Forelimb muscle (tissue), 1 donor: ENCODE results near the gene GAS7. TPM values are rescaled to one million over a fixed set of nuclear protein-coding genes. Genes with fewer than 3 reads are reported as not detected.
"Not testable (repeated sequence)": the region's sequence is repeated elsewhere in the genome, so short reads cannot be mapped to it uniquely, and the experiment has no call there.

Source experiments
- DNase-seq: peaks from one replicate; pipeline ENCODE4 v3.0.0-alpha.2; 2013; ENCODE audit warnings: low read depth
- polyA plus RNA-seq: library from polyadenylated mRNA; unstranded; fragments of 120-200 nt; gene quantifications from one replicate; pipeline ENCODE4 v1.2.1, GENCODE V29; 2013; ENCODE audit not compliant: insufficient read length

GAS7 gene
- polyA plus RNA-seq, 1 donor: 57.9 TPM

GRCh38 chr17:9943343-9943742 lies 255.1 kb downstream of the GAS7 start:
- no peak for DNase-seq

- DNase-seq: no peak
These were observed 255.5 kb downstream of the GAS7 start for GRCh38 chr17:9942885-9943284.

- DNase-seq: no peak
These were observed 257.1 kb downstream of the GAS7 start for GRCh38 chr17:9941305-9941704.

DNA sequence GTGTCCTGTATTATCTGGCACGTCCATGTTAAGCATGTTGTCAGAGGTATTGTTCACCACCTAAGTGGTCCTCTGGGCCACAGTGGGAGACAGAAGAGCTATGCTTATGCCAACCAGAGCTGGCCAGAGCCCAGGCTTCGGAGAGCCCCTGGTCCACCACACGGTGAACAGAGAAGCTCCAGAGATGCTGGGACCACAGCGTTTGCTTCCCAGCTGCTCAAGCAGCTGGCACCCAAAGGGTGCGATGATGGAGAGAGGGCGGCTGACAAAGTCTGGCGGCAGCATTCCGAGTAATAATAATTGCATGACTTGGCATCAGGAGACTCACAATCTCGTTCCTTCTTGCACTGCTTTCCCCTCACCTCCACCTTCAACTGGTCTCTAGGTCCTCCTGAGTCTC lies 257.6 kb downstream of the GAS7 start:
- no peak for DNase-seq

- DNase-seq: no peak
These were observed 259.6 kb downstream of the GAS7 start for GRCh38 chr17:9938764-9939163.

DNA sequence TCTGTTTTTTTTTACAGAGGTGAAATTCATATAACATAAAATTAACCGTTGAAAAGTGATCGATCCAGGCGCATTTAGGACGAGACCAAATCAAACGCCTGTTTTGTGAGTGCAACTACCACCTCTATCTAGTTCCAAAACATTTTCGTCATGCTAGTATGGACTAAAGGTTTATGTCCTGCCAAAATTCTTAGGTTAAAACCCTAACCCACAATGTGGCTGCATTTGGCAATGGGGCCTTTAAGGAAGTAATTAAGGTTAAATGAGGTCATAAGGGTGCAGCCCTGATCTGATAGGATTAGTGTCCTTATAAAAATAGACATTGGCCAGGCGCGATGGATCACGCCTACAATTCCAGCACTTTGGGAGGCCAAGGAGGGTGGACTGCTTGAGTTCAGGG lies 260.5 kb downstream of the GAS7 start:
- no peak for DNase-seq

DNA sequence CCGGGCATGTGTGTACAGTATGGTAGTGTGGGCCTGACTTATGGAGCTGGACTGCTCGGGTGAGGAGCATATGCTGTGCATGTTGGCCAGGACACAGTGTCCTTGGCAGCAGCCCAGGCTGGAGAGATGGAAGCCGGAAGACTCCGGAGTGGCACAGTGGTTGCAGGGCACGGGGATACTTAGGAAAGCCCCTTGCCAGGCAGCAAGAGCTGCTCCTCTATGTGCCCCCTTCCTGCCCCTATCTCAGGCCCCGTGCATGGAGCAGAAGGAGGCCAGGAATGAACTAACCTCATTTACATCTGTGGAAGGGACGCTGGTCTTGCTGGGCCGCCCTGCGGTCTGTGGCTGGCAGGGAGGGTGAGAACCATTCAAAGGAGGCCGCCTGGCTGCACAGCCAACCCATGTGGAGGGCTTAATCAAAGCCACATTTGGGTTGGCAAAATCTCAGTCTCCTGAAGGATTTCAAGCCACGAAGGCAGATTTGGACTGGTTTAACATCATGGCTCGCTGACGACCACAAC lies 261.1 kb downstream of the GAS7 start:
- no peak for DNase-seq

DNA sequence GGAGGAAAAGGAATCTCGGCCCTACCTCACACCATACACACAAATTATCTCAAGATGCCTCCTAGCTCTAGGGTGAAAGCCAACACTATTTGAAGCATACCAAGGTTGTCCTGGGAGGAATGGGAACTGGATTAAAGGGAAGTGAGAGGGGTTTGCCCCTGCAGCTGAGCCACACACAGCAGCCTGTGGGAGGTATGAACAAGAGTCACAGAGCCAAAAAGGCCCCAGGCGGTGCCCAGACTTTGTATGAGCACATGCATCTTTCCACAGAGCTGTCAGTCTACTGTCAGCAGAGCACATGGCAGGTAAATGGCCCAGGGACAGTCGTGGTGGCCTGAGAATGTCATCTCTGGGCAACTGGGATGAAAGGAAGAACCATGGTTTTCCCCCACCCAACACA lies 262.3 kb downstream of the GAS7 start:
- no peak for DNase-seq

DNA sequence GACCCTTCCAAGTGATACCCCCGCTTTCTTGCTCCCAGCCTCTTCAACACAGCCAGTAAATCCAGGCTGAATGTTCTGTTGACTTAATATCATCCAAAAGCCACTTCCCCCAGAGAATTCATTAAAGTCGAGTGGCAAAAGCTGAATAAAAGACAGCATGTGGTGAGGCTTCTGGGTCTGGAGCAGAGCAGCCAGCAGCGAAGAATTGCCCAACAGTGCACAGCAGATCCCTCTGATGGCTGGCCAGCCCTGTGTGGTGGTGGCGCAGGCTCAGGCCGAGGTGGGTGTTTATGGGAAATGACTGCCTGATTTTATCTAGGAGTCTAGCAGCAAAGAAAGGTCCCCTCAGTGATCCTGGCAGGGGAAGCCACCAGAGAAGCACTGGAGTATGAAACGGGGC lies 263.0 kb downstream of the GAS7 start:
- no peak for DNase-seq

DNA sequence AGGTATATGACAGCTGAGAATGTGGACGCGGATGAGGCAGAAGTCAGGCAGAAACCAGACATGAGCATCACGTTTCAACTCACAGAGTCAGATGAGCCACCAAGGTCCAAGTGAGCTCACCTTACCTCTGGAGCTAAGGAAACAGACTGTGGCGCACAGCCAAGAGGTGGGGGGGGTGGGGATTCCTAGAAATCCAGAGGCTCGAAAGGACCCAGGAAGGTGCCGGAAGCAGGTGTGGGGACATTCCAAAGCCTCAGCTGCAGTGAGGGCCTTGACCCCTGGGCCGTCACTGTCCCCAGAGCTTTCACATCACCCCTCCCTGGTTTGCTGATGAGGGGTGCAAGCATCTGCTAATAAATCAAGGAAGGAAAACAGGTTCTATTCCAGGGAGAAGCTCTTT lies 264.1 kb downstream of the GAS7 start:
- DNase-seq: no peak

DNA sequence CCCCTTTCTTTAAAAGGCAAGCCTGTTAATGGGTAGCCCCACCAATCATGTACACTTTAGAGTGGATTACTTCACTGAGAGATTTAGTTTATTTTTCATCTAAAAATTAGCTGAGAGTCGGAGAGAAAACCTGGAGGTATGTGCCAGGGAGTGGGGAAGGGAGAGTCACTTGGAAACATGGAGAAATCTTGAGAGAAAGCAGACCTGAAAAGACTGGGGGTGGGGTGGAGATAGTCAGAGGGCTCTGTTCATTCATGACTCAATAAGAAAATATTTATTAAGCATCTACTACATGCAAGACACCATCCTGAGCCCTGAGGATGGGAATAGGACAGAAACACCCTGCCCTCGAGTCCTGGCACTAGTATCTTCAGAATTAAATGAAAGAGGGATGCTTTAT lies 265.9 kb downstream of the GAS7 start:
- no peak for DNase-seq

- no peak for DNase-seq
These were observed 267.2 kb downstream of the GAS7 start for GRCh38 chr17:9931144-9931741.

DNA sequence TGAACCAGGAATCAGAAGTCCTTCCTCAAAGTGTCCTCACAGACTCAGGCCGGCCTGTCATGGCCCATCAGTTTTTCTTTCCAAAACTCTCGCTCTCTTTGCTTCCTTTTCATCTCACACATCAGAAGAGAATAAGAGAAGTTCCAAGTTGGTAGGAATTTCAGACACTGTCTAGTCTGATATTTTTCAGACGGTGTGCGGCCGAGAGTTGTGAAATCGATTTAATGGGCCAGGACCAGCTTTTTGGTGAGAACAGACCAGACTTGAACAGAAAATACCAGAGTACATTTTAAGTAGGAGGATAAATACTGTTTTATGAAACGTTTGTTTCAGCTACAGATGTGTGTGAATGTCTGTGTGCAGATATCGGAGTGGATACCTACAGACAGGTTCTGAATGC lies 268.5 kb downstream of the GAS7 start:
- no peak for DNase-seq

GRCh38 chr17:9928601-9929333 lies 269.6 kb downstream of the GAS7 start:
- DNase-seq: peak; percentile 81

DNA sequence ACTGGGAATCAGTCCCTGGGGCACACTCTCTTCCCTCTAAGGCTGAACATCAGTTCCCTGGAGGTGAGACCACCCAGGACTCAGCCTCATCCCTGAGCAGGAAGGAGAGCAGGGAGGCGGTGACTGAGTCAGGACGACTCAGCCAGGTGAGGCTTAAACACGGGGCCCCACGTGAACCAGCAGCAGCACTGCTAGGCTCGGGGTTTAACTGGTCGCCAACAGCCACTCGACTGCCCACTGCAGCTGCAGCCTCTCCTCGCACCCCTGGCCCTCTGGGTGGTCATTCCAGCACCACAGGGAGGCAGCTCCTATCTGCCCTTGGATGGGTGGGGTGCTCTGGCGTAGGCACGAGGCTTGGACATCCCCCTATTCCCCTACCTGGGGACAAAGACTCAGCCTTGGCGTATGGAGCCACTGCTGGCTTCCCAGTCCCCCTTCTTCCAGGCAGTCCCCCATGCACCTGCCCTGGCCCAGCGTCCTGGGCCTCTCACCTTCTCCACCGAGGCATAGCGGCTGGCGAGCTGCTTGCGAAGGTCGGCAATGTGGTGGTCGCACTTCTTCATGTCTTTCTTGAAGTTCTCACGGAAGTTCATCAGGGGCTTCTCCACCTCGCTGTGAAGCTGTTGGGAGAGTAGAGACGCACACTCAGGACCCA lies 272.1 kb downstream of the GAS7 start:
- no peak for DNase-seq

DNA sequence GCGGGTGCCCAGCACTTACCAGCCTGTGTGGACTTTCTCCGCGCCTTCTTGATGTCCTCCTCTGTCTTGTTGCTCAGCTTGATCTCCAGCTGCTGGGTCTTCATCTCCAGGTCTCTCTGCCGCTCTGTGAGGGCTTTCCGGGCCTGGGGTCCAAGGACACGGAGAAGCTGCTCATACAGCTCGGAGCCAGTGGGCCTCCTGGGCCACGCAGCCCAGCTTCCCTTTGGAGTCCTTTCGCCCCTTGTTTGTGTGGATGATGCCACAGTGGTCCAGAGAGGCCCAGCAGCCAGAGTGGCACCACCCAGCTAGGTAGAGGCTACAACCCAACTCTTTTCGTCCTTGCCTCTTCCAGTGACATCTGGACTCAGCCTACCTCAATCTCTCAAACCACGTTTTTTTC lies 272.9 kb downstream of the GAS7 start:
- no peak for DNase-seq

- no peak for DNase-seq
These were observed 273.6 kb downstream of the GAS7 start for GRCh38 chr17:9924735-9925191.

GRCh38 chr17:9922012-9922848 lies 276.2 kb downstream of the GAS7 start:
- no peak for DNase-seq

DNA sequence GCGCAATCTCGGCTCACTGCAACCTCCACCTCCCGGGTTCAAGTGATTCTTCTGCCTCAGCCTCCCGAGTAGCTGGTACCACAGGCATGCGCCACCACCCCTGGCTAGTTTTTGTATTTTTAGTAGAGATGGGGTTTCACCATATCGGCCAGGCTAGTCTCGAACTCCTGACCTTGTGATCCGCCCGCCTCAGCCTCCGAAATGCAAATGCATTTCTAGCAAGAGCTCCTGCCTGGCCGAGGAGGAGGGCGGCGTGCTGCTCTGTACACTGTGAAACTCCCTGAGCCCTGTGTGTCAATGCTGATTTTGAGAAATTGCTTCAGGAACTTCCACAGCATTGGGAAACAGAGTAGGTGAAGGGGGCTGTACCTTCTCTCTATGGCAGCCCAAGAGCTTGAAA lies 277.2 kb downstream of the GAS7 start:
- DNase-seq: not testable (repeated sequence)

- DNase-seq: no peak
These were observed 279.5 kb downstream of the GAS7 start for GRCh38 chr17:9918804-9919352.

- no peak for DNase-seq
These were observed 280.1 kb downstream of the GAS7 start for GRCh38 chr17:9918352-9918751.

DNA sequence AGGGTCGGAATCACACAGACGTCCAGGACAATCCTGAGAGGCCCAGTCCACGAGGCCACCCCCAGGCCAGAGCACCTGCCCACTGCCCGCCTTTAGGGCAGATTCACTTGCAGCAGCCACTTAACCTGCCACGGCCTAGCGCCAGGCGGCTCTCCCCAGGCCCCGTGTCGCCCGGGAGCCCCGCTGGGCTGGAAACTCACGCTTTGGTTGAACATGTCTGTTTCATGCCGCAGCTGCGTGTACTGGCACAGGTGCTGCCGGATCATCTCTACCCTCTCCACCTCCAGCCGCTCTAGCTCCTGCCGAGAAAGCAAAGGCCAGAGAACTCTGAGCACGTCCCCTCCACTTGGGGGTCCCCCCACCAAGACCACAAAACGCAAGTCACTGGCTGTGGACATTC lies 280.6 kb downstream of the GAS7 start:
- no peak for DNase-seq
